Mesendoderm (in vitro differentiated cells): Measurements from ENCODE around the gene MEGF6.
A peak's percentile ranks its signal among the peaks of the same experiment; 100 is the strongest.

ENCODE experiments used
- DNase-seq: peaks from one replicate; pipeline ENCODE4 v3.0.0; 2013
- H2AK5ac ChIP-seq: 2 replicates; pipeline ENCODE4 v1.6.1; 2013; ENCODE audit warnings: low read length, inconsistent platforms
- H2BK120ac ChIP-seq: 2 replicates; pipeline ENCODE4 v1.6.1; 2013; ENCODE audit warnings: low read depth, mild to moderate bottlenecking, low read length, moderate library complexity, mixed read lengths
- H2BK15ac ChIP-seq: replicated peaks from 2 replicates; pipeline ENCODE4 v1.6.1; 2013; ENCODE audit warnings: low read depth, mild to moderate bottlenecking, moderate library complexity
- H2BK5ac ChIP-seq: 2 replicates; pipeline ENCODE4 v1.6.1; 2013; ENCODE audit warnings: low read length, inconsistent platforms
- H3K18ac ChIP-seq: 2 replicates; pipeline ENCODE4 v1.6.1; 2013; ENCODE audit warnings: mild to moderate bottlenecking, low read length, mixed read lengths
- H3K23ac ChIP-seq: one replicate; pipeline ENCODE4 v1.6.1; 2013; ENCODE audit warnings: low read length
- H3K27ac ChIP-seq: 2 replicates; pipeline ENCODE4 v1.5.1; 2013; ENCODE audit warnings: low read depth, mild to moderate bottlenecking, inconsistent platforms, low read length, moderate library complexity
- H3K27me3 ChIP-seq: 2 replicates; pipeline ENCODE4 v1.6.1; 2013; ENCODE audit warnings: low read length, control low read depth, mild to moderate bottlenecking, inconsistent platforms; ENCODE audit not compliant: insufficient read depth, poor library complexity
- H3K36me3 ChIP-seq: 2 replicates; pipeline ENCODE4 v1.6.1; 2013; ENCODE audit warnings: low read length, inconsistent platforms; ENCODE audit not compliant: control insufficient read depth, insufficient read depth
- H3K4ac ChIP-seq: one replicate; pipeline ENCODE4 v1.6.1; 2013; ENCODE audit warnings: low read depth, mild to moderate bottlenecking, low read length, moderate library complexity
- H3K4me1 ChIP-seq: 2 replicates; pipeline ENCODE4 v1.6.1; 2013; ENCODE audit warnings: low read depth, low read length, inconsistent platforms; ENCODE audit not compliant: control insufficient read depth
- H3K4me2 ChIP-seq: 2 replicates; pipeline ENCODE4 v1.6.1; 2013; ENCODE audit warnings: low read length
- H3K4me3 ChIP-seq: 2 replicates; pipeline ENCODE4 v1.5.1; 2013; ENCODE audit warnings: mild to moderate bottlenecking, low read length
- H3K56ac ChIP-seq: one replicate; pipeline ENCODE4 v1.6.1; 2013; ENCODE audit warnings: low read length
- H3K79me1 ChIP-seq: 2 replicates; pipeline ENCODE4 v1.6.1; 2013; ENCODE audit warnings: low read length, inconsistent platforms
- H3K79me2 ChIP-seq: 2 replicates; pipeline ENCODE4 v1.6.1; 2013; ENCODE audit warnings: mild to moderate bottlenecking, low read length; ENCODE audit not compliant: control insufficient read depth, insufficient read depth
- H3K9ac ChIP-seq: 2 replicates; pipeline ENCODE4 v1.6.1; 2013; ENCODE audit warnings: low read length, inconsistent platforms
- H4K5ac ChIP-seq: one replicate; pipeline ENCODE4 v1.6.1; 2013; ENCODE audit warnings: low read length
- H4K8ac ChIP-seq: one replicate; pipeline ENCODE4 v1.6.1; 2013; ENCODE audit warnings: low read depth, mild to moderate bottlenecking, control low read depth, low read length, moderate library complexity
- WGBS: extraction: QIAGEN DNeasy Blood & Tissue Kit; methylation state at CpG from one replicate; pipeline ENCODE4 v1.1.7; 2013; ENCODE audit warnings: low lambda C conversion rate, missing lambda C conversion rate; ENCODE audit not compliant: insufficient coverage; ENCODE audit errors: extremely low coverage; 5-methylcytosine and 5-hydroxymethylcytosine counted together

Gene MEGF6

DNA sequence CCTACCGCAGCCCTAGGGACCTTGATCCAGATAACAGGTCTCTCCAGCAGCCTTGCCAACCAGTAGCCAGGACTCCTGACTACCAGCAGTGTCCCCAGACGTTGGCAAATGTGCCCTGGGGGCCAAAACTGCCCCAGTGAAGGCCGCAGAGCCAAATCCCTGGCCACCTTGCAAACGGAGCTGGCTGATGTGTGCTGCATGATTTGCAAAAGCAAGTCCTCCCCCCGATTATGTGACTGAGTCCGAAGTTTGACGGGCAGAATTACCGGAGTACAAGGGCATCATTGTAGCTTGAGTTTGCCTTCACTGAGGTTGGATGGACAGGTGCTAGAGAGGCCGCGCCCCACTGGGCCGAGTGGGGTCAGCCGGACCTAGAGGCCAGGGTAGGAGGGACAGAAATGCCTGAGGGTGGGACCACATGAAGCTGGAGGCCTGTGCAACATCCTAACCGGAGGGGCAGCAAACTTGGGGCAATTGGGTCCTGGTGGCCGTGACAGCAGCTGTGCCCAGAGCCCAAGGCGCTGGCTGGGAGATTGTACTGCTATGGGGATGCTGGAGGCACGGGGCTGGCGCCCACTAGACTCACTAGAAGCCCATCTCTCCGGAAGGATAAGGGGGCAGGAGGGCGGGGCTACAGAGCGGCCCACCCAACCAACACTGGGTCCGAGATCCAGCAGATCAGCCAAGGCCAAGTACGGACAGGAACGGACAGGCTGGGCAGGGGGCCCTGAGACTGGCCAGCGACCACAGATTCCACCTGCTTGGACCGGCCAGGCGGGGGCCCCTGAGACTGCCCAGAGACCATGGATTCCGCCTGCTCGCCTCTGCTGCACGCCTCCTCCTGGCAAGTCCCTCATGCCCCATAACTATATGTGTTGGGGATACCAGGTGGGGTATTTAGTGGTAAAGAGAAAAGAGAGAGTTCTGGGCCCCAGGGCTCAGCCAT, 154.1 kb downstream of the MEGF6 start:
- H3K18ac ChIP-seq, result no peak overlapping the region
- peaks cover 3% of the 10 kb centered on the region for H3K79me2 ChIP-seq
- H3K4me3 ChIP-seq, result no peak overlapping the region
- no peak overlapping the region for H3K4ac ChIP-seq
- H3K27ac ChIP-seq, result no peak overlapping the region
- no peaks in the 10 kb centered on the region for H3K36me3 ChIP-seq
- no peak overlapping the region for H2BK5ac ChIP-seq
- no peak overlapping the region for H3K9ac ChIP-seq
- H3K27me3 ChIP-seq, result no peaks in the 10 kb centered on the region
- H2BK120ac ChIP-seq, result no peak overlapping the region
- no peak overlapping the region for H4K5ac ChIP-seq
- WGBS, result no CpG with 5 or more reads among the region's 29 CpGs
- H2AK5ac ChIP-seq, result no peak overlapping the region
- no peak overlapping the region for H3K56ac ChIP-seq
- no peak overlapping the region for H4K8ac ChIP-seq
- no peak for DNase-seq
- H3K79me1 ChIP-seq, result peaks cover 4% of the 10 kb centered on the region
- H3K4me2 ChIP-seq, result no peak overlapping the region
- no peak overlapping the region for H3K23ac ChIP-seq
- H3K4me1 ChIP-seq, result peaks cover 11% of the 10 kb centered on the region
- H2BK15ac ChIP-seq, result no peak overlapping the region

DNA sequence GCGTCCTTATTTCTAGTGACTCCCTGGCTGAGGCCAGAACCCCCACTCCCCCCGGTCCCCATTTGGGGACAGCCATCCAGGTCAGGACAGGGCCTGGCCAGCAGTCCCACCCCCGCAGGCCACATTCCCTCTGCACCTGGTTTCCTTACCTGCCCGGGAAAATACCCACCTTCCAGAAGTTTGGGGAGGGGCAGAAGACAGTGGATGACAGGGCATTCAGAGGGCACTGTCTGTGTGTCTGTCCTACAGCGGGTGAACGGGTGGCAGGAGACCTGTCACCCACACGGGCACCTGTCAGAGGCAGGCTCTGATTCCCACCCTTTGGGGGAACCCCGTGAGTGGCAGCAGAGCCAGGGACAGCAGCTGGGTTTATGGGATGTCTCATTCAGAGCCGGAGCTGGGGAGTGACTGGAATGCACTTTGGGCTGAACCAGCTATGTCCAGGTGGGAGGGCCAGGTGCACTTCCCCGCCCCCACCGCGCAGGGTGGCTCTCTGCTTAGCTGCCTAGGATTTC, 154.8 kb downstream of the MEGF6 start:
- Histone ChIP-seq H2BK15ac (no peak overlapping the region), H3K4me1 (peaks cover 11% of the 10 kb centered on the region), H3K4ac (no peak overlapping the region), H3K27me3 (no peaks in the 10 kb centered on the region), H3K9ac (no peak overlapping the region), H3K79me2 (peaks cover 3% of the 10 kb centered on the region), H3K18ac (no peak overlapping the region), H3K4me3 (no peak overlapping the region), H4K8ac (no peak overlapping the region), H3K56ac (no peak overlapping the region), H3K79me1 (peaks cover 4% of the 10 kb centered on the region), H4K5ac (no peak overlapping the region), H3K4me2 (no peak overlapping the region), H2BK5ac (no peak overlapping the region), H3K23ac (no peak overlapping the region), H2BK120ac (no peak overlapping the region), H3K27ac (no peak overlapping the region), H2AK5ac (no peak overlapping the region), H3K36me3 (no peaks in the 10 kb centered on the region)
- DNase-seq, result no peak
- no CpG with 5 or more reads among the region's 12 CpGs for WGBS

DNA sequence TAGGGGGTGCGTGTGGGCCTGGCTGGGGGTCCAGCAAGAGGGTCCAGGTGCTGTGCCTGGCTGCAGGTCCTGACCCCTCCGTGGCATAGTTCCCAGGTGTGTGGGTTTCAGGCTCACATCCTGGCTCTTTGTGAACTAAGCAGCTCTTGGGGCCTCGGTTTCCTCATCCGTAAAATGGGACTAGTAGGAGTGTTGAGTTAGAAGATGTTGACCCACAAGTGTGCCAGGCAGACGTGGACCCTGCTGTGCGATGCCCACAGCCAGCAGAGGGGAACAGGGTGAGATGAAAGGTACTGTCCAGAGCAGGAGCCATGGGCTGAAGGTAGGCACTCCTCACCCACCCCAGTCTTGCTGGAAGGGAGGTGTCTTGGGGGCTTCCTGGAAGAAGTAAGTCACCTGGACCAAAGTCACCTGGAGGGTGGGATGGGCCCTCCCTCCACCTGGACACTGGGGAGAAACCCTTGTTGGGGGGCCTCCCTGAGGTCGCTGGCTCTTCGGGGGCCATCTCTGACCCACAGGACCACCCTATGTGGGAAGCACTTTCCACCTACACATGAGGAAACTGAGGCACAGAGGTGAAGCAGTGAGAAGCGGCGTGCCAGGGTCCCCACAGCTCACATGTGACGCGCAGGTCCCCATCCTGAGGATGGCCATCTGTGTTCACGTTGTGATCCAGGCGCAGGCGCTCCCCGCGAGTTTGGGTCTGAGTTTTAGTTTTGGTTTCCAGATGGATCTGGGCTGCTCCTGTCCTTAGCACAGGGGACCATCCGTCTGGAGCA, 155.4 kb downstream of the MEGF6 start:
- H3K9ac ChIP-seq, result peak overlapping the region; percentile 72
- H3K56ac ChIP-seq, result peak overlapping the region; percentile 97
- H3K79me1 ChIP-seq, result peaks cover 4% of the 10 kb centered on the region
- H3K4ac ChIP-seq, result peak overlapping the region; percentile 84
- H3K4me2 ChIP-seq, result peak overlapping the region; percentile 84
- peaks cover 3% of the 10 kb centered on the region for H3K79me2 ChIP-seq
- H2BK15ac ChIP-seq, result no peak overlapping the region
- H3K4me1 ChIP-seq, result peaks cover 11% of the 10 kb centered on the region
- no peak for DNase-seq
- H4K8ac ChIP-seq, result no peak overlapping the region
- H3K36me3 ChIP-seq, result no peaks in the 10 kb centered on the region
- no peak overlapping the region for H4K5ac ChIP-seq
- peak overlapping the region; percentile 82 for H2BK5ac ChIP-seq
- H2AK5ac ChIP-seq, result peak overlapping the region; percentile 99
- H3K4me3 ChIP-seq, result no peak overlapping the region
- H3K27ac ChIP-seq, result no peak overlapping the region
- peak overlapping the region; percentile 45 for H3K23ac ChIP-seq
- H3K18ac ChIP-seq, result peak overlapping the region; percentile 61
- H3K27me3 ChIP-seq, result no peaks in the 10 kb centered on the region
- WGBS, result no CpG with 5 or more reads among the region's 18 CpGs
- H2BK120ac ChIP-seq, result no peak overlapping the region

DNA sequence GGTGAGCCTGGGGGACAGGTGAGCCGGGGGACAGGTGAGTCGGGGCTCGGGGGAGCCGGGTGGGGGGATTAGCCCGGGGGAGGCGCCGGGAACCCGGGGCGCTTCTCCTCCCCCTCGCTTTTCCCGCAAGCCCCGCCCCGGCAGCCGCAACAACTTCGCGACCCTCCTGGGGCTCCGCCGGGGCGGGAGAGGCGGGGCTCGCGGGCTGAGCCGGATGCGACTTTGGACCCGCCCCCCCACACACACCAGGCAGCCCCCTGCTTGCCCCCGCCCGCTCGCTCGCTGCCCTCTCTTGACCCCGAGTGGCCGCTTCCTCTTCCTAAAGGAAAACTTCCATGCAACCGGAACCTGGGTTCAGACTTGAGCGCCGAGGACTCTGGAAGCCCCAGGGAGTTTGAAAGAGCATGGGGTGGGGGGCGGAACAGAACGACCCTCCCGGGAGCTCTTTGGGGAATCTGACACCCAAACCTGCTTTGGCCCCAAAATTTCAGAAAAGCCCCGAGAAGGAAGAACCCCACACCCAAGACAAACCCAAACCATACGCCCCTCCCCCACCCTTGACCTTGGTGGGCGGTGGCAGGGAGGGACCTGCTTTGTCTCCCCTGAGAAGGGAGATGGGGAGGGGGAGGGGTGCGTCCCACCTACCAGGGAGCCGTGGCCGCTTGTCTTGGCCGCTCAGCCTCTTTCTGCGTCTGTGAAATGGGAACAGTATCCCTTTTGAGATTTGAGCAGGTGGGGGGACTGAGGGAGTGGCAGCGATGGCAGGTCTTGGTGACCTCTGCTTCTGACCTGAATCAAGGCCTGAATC, 156.3 kb downstream of the MEGF6 start:
- Histone ChIP-seq H3K27me3 (no peaks in the 10 kb centered on the region), H3K18ac (peak overlapping the region; percentile 93), H3K4me1 (peaks cover 11% of the 10 kb centered on the region), H3K4me2 (peak overlapping the region; percentile 84), H3K9ac (peak overlapping the region; percentile 82), H3K36me3 (no peaks in the 10 kb centered on the region), H3K27ac (peak overlapping the region; percentile 96), H3K4ac (peak overlapping the region; percentile 84), H2BK5ac (peak overlapping the region; percentile 84), H3K79me1 (peaks cover 4% of the 10 kb centered on the region), H4K8ac (peak overlapping the region; percentile 41), H2BK120ac (peak overlapping the region; percentile 52), H3K23ac (no peak overlapping the region), H3K56ac (peak overlapping the region; percentile 97), H4K5ac (no peak overlapping the region), H2BK15ac (no peak overlapping the region), H3K4me3 (peak overlapping the region; percentile 42), H2AK5ac (peak overlapping the region; percentile 99), H3K79me2 (peaks cover 3% of the 10 kb centered on the region)
- WGBS, result no CpG with 5 or more reads among the region's 46 CpGs
- DNase-seq, result peak; percentile 88
